ENCODE results near the gene SMTNL1. TPM values are rescaled to one million over a fixed set of nuclear protein-coding genes. Genes with fewer than 3 reads are reported as not detected.
A peak's percentile ranks its signal among the peaks of the same experiment; 100 is the strongest.

The SMTNL1 gene
- total and polyA plus RNA-seq, 10 donors = not detected

GRCh38 chr11:57547854-57548377, 10.5 kb downstream of the SMTNL1 start:
- intact Hi-C loops (cut with DNase I; ENCODE audit: low total_unique reads) = no loop called here
- peak; percentile 11 to 55 (median 21) for TF ChIP-seq POLR2AphosphoS5 (IDR thresholded peaks at IDR 0.05)
- no peak for TF ChIP-seq CTCF (IDR thresholded peaks at IDR 0.05 in 8 of 11, conservative IDR thresholded peaks at IDR 0.05 in 3 of 11)
- H3K27me3 ChIP-seq (replicated peaks in 1 of 7) = no peaks in the 10 kb centered on the region
- WGBS, 5 donors = 8 to 29% (median 18%) methylated on average over 4 to 6 of the region's 6 CpGs
- H3K9me3 ChIP-seq = no peaks in the 10 kb centered on the region
- DNase-seq = no peak
- no peak overlapping the region for H3K4me3 ChIP-seq
- H3K36me3 ChIP-seq = peaks cover 4 to 81% (median 43%) of the 10 kb centered on the region in 6 donors
- H3K4me1 ChIP-seq = peaks cover 0 to 24% (median 18%) of the 10 kb centered on the region in 6 donors
- H3K27ac ChIP-seq = peak overlapping the region in 6 of 8 donors; percentile 9 to 76 (median 52)

DNA sequence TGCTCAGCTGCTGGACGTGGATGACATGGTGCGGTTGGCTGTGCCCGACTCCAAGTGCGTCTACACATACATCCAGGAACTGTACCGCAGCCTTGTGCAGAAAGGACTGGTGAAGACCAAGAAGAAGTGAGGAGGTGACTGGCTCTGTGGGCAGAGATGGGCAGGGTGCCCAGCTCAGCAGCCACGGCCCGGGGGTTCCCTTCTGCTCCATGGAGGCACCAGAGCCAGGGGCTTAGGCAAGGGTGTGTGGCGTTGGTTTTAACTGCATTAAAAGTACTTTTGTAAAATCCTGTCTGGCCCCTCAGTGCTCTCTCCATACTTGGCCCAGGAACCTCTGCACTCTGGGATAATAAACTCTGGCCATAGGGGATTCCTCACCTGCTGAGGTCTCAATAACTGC, 12.6 kb downstream of the SMTNL1 start:
- WGBS, 5 donors = 83 to 91% (median 86%) methylated on average over 8 of the region's 8 CpGs
- no peaks in the 10 kb centered on the region for H3K9me3 ChIP-seq
- intact Hi-C loops (cut with DNase I; ENCODE audit: low total_unique reads) = no loop called here
- no peak for DNase-seq
- H3K4me1 ChIP-seq = peaks cover 0 to 24% (median 18%) of the 10 kb centered on the region in 6 donors
- H3K27me3 ChIP-seq (replicated peaks in 1 of 7) = no peaks in the 10 kb centered on the region
- H3K4me3 ChIP-seq = no peak overlapping the region
- TF ChIP-seq CTCF (IDR thresholded peaks at IDR 0.05 in 8 of 11, conservative IDR thresholded peaks at IDR 0.05 in 3 of 11) (no peak), POLR2AphosphoS5 (IDR thresholded peaks at IDR 0.05) (peak in 1 of 3 donors; percentile 21)
- H3K27ac ChIP-seq = no peak overlapping the region
- peaks cover 8 to 95% (median 63%) of the 10 kb centered on the region in 6 donors for H3K36me3 ChIP-seq

- peaks cover 8 to 100% (median 79%) of the 10 kb centered on the region in 6 donors for H3K36me3 ChIP-seq
- H3K9me3 ChIP-seq = no peaks in the 10 kb centered on the region
- no peak overlapping the region for H3K27ac ChIP-seq
- peaks cover 0 to 19% (median 15%) of the 10 kb centered on the region in 6 donors for H3K4me1 ChIP-seq
- no peak overlapping the region for H3K4me3 ChIP-seq
- intact Hi-C loops (cut with DNase I; ENCODE audit: low total_unique reads) = no loop called here
- WGBS, 5 donors = 92 to 96% (median 93%) methylated on average over 3 to 4 of the region's 4 CpGs
- TF ChIP-seq POLR2AphosphoS5 (IDR thresholded peaks at IDR 0.05) (no peak), CTCF (IDR thresholded peaks at IDR 0.05 in 8 of 11, conservative IDR thresholded peaks at IDR 0.05 in 3 of 11) (no peak), POLR2A (IDR thresholded peaks at IDR 0.05) (no peak)
- no peaks in the 10 kb centered on the region for H3K27me3 ChIP-seq (replicated peaks in 1 of 7)
- no peak for DNase-seq
Observed at GRCh38 chr11:57551941-57552340, 14.5 kb downstream of the SMTNL1 start.

DNA sequence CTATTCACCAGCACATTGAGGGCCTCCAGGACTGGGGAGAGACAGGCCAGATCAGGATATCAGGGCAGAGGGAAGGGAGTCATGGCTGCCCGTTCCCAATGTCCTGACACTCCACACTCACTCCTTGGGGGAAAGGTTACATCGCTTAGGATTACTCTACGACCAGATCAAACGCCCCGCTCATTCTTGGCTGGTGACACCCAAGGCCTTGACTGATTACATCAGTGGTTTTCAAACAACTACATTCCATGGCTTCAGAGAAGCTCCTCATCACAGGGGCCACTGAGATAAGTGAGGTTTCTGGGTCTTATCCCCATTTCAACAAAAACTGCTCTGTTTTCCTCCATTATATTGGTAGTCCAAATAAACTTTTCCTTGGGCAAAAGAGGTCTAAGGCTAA, 15.1 kb downstream of the SMTNL1 start:
- 89 to 95% (median 93%) methylated on average over 5 of the region's 5 CpGs for WGBS, 5 donors
- H3K36me3 ChIP-seq = peaks cover 8 to 100% (median 84%) of the 10 kb centered on the region in 6 donors
- no peaks in the 10 kb centered on the region for H3K27me3 ChIP-seq (replicated peaks in 1 of 7)
- TF ChIP-seq CTCF (IDR thresholded peaks at IDR 0.05 in 8 of 11, conservative IDR thresholded peaks at IDR 0.05 in 3 of 11) = no peak
- no peak for TF ChIP-seq POLR2AphosphoS5 (IDR thresholded peaks at IDR 0.05)
- no peak for TF ChIP-seq POLR2A (IDR thresholded peaks at IDR 0.05)
- no peak overlapping the region for H3K4me3 ChIP-seq
- peaks cover 0 to 14% (median 10%) of the 10 kb centered on the region in 6 donors for H3K4me1 ChIP-seq
- H3K27ac ChIP-seq = no peak overlapping the region
- DNase-seq = no peak
- intact Hi-C loops (cut with DNase I; ENCODE audit: low total_unique reads) = no loop called here
- no peaks in the 10 kb centered on the region for H3K9me3 ChIP-seq
